ENCODE data around the gene GLI3. TPM values are rescaled to one million over a fixed set of nuclear protein-coding genes. Genes with fewer than 3 reads are reported as not detected.

The GLI3 gene
- total and polyA plus RNA-seq, 2 of the 8 experiments (the other 6 are each of a cell fraction or from before 2014, with no cell fraction given) = 8.0 to 31.1 TPM

DNA sequence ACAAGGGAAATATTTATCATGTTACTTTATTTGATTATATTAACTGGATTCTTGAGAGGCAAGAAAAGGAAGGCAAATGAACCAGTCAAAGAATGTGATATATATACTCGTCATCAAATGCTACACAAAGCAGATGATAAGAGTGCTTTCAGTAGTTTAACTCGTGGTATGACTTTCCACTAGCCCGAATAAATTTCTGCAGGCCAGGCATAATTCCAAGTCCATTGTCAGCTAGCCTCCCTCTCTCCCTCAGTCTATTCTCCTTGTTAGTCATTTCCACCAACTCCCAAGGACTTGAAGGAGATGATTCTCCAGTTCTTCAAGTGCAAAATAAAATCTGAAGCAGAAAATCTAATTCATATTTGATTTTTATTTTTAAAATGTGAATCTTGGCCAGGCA, 190.5 kb downstream of the GLI3 start:
- POLR2A ChIA-PET (ENCODE audit: partially characterized antibody) = no interaction called here

More for the DNA sequence above, 190.5 kb downstream of the GLI3 start:
- no peaks in the 10 kb centered on the region for H3K27me3 ChIP-seq (replicated peaks in 1 of 4; ENCODE audit: control insufficient read depth in 3 of 4, extremely low read depth in 1 of 4, insufficient read depth in 3 of 4, low read length in 3 of 4)
- H3K4me1 ChIP-seq (replicated peaks in 1 of 4; ENCODE audit: control insufficient read depth in 3 of 4, insufficient read depth in 4 of 4, low read length in 3 of 4) = peaks cover 0 to 7% (median 0%) of the 10 kb centered on the region in 4 experiments; a peak in 1 of 7 replicates
- no peaks in the 10 kb centered on the region for H3K9me3 ChIP-seq (ENCODE audit: insufficient read depth in 2 of 2, low read depth in 1 of 2, low read length in 1 of 2)
- no peak overlapping the region for H4K5ac ChIP-seq (ENCODE audit: insufficient read length, low read depth, low read length)
- CTCF ChIA-PET (ENCODE audit: partially characterized antibody) = interaction anchor here (0.9 to 1.6 kb wide), 2 partner anchors 16 to 32 kb away, joined by 3 to 5 read pairs; no protein-coding TSS in a partner anchor
- no peak overlapping the region for H4K8ac ChIP-seq (ENCODE audit: extremely low read depth, insufficient read depth, low read length)
- no peak overlapping the region for H4K91ac ChIP-seq (replicated peaks; ENCODE audit: insufficient read length, low read length)
- no peak overlapping the region for H2AFZ ChIP-seq (ENCODE audit: low read length)
- H3K9ac ChIP-seq (replicated peaks in 1 of 4; ENCODE audit: extremely low read depth in 1 of 4, low read depth in 3 of 4, low read length in 3 of 4) = no peak overlapping the region
- H3K18ac ChIP-seq (ENCODE audit: extremely low read depth, low read length) = no peak overlapping the region
- no peak overlapping the region for H2BK120ac ChIP-seq (replicated peaks; ENCODE audit: low read depth, low read length)
- H2AK5ac ChIP-seq (ENCODE audit: low read depth, low read length) = no peak overlapping the region
- H2BK12ac ChIP-seq (ENCODE audit: low read depth, low read length) = no peak overlapping the region
- H3K56ac ChIP-seq (replicated peaks; ENCODE audit: insufficient read length, low read depth, low read length) = no peak overlapping the region
- WGBS, 2 experiments (ENCODE audit: extremely low coverage in 1 of 2, insufficient coverage in 1 of 2, insufficient read length in 1 of 2, insufficient replicate concordance in 2 of 2, low coverage in 1 of 2, low lambda C conversion rate in 2 of 2, missing lambda C conversion rate in 1 of 2) = 93% methylated on average over 3 of the region's 3 CpGs; no CpG with 5 or more reads in 1 of the 2 experiments
- H3K14ac ChIP-seq (ENCODE audit: insufficient read length) = no peak overlapping the region
- no peak overlapping the region for H2BK5ac ChIP-seq (ENCODE audit: low read depth, low read length)
- H3K36me3 ChIP-seq (ENCODE audit: control insufficient read depth in 2 of 4, insufficient read depth in 4 of 4, low read length in 3 of 4) = peaks cover 0 to 5% (median 0%) of the 10 kb centered on the region in 4 experiments; a peak in 2 of 8 replicates
- no peak for FAIRE-seq
- H3K27ac ChIP-seq (ENCODE audit: low read depth, low read length) = no peak overlapping the region
- H4K20me1 ChIP-seq (replicated peaks in 1 of 2; ENCODE audit: control insufficient read depth in 1 of 2, insufficient read depth in 2 of 2, low read length in 2 of 2) = no peaks in the 10 kb centered on the region
- H2BK15ac ChIP-seq (ENCODE audit: low read length) = no peak overlapping the region
- H3K4me3 ChIP-seq (ENCODE audit: extremely low read depth in 1 of 4, insufficient read depth in 2 of 4, low read depth in 3 of 4, low read length in 4 of 4) = no peak overlapping the region
- H3K79me1 ChIP-seq (ENCODE audit: low read depth, low read length) = no peaks in the 10 kb centered on the region
- no peaks in the 10 kb centered on the region for H3K79me2 ChIP-seq (ENCODE audit: control insufficient read depth in 1 of 2, insufficient read depth in 2 of 2, low read length in 2 of 2)
- no peaks in the 10 kb centered on the region for H3K23me2 ChIP-seq (ENCODE audit: low read depth, low read length)
- no peak for TF ChIP-seq KDM5A (IDR thresholded peaks at IDR 0.05; ENCODE audit: low read length)
- no peak for TF ChIP-seq EP300 (IDR thresholded peaks at IDR 0.05; ENCODE audit: borderline replicate concordance in 1 of 2, low read depth in 2 of 2, low read length in 2 of 2)
- H3K23ac ChIP-seq (ENCODE audit: insufficient read length) = no peak overlapping the region
- no peak overlapping the region for H2BK20ac ChIP-seq (ENCODE audit: low read length)
- H3K4ac ChIP-seq (replicated peaks; ENCODE audit: insufficient read length, low read depth, low read length) = no peak overlapping the region
- no peak overlapping the region for H3K4me2 ChIP-seq (ENCODE audit: insufficient read depth in 1 of 2, low read depth in 2 of 2, low read length in 2 of 2)
- DNase-seq (ENCODE audit: low read depth in 1 of 2, low spot score in 2 of 2) = no peak
